ENCODE results near the gene USP20. TPM values are rescaled to one million over a fixed set of nuclear protein-coding genes. Genes with fewer than 3 reads are reported as not detected.
"Not testable (repeated sequence)": the region's sequence is repeated elsewhere in the genome, so short reads cannot be mapped to it uniquely, and the experiment has no call there.

USP20 gene
- polyA plus RNA-seq, 4 donors = 16.0 to 47.0 (median 20.4) TPM

DNA sequence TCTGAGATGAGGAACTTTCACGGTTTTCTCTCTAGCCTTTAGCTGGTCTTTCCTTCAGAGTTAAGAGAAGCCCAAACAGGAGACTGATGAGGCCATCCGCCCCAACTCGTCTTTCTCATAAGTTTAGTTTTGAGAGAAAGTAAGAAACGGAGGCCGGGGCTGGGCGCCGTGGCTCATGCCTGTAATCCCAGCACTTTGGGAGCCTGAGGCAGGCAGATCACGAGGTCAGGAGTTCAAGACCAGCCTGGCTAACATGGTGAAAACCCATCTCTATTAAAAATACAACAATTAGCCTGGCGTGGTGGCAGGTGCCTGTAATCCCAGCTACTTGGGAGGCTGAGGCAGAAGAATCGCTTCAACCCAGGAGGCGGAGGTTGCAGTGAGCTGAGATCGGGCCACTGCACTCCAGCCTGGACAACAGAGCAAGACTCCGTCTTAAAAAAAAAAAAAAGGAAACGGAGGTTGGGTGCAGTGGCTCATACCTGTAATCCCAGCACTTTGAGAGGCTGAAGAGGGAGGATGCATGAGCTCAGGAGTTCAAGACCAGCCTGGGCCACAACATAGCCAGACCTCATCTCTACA, 55.6 kb downstream of the USP20 start:
- FAIRE-seq; H3K27me3 ChIP-seq (ENCODE audit: control insufficient read depth in 3 of 3, insufficient read depth in 3 of 3, low read length in 3 of 3); H3K4me1 ChIP-seq (ENCODE audit: control insufficient read depth in 3 of 3, insufficient read depth in 2 of 3, low read depth in 1 of 3, low read length in 2 of 3); H3K9me3 ChIP-seq (ENCODE audit: control insufficient read depth in 2 of 2, insufficient read depth in 1 of 2, low read depth in 1 of 2, low read length in 1 of 2); DNase-seq: not testable (repeated sequence)
- peaks cover 0 to 27% (median 0%) of the 10 kb centered on the region in 3 donors for H3K36me3 ChIP-seq (ENCODE audit: control insufficient read depth in 3 of 3, insufficient read depth in 2 of 3, low read depth in 1 of 3, low read length in 3 of 3)
- H3K27ac ChIP-seq (ENCODE audit: low read depth in 1 of 3, low read length in 2 of 3) = peak overlapping the region in 2 of 3 donors; percentile 80 to 90
- H3K4me3 ChIP-seq (ENCODE audit: low read depth in 1 of 3, low read length in 3 of 3) = peak overlapping the region in 1 of 3 donors; percentile 43
- WGBS, 3 donors = 53 to 62% (median 54%) methylated on average over 14 of the region's 14 CpGs

DNA sequence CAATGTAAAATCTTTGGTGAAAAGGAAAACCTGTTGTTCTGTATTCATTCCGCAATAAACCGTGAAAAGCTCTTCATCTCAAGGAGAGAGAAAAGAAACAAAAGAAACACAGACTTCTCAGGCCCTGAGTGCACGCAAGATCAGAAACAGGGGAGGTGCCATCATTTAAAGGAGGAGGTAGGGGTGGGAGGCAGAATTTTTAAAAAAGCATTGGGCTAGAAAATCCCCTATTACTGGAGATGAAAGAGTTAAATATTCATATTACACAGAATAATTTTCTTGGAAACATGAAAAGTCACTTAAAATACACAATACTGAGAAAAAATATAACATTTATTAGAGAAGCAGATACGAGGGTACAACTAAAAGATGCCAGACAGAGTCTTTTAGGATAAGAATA, 56.3 kb downstream of the USP20 start:
- H3K4me1 ChIP-seq (ENCODE audit: control insufficient read depth in 3 of 3, insufficient read depth in 2 of 3, low read depth in 1 of 3, low read length in 2 of 3) = peaks cover 0 to 6% (median 1%) of the 10 kb centered on the region in 3 donors
- 55 to 73% (median 61%) methylated on average over 4 of the region's 4 CpGs for WGBS, 3 donors
- peaks cover 0 to 4% (median 0%) of the 10 kb centered on the region in 3 donors for H3K27me3 ChIP-seq (ENCODE audit: control insufficient read depth in 3 of 3, insufficient read depth in 3 of 3, low read length in 3 of 3)
- H3K4me3 ChIP-seq (ENCODE audit: low read depth in 1 of 3, low read length in 3 of 3) = no peak overlapping the region
- H3K36me3 ChIP-seq (ENCODE audit: control insufficient read depth in 3 of 3, insufficient read depth in 2 of 3, low read depth in 1 of 3, low read length in 3 of 3) = peaks cover 0 to 23% (median 0%) of the 10 kb centered on the region in 3 donors
- peak overlapping the region in 1 of 3 donors; percentile 40 for H3K27ac ChIP-seq (ENCODE audit: low read depth in 1 of 3, low read length in 2 of 3)
- FAIRE-seq (no peak), DNase-seq (no peak)
- no peaks in the 10 kb centered on the region for H3K9me3 ChIP-seq (ENCODE audit: control insufficient read depth in 2 of 2, insufficient read depth in 1 of 2, low read depth in 1 of 2, low read length in 1 of 2)

DNA sequence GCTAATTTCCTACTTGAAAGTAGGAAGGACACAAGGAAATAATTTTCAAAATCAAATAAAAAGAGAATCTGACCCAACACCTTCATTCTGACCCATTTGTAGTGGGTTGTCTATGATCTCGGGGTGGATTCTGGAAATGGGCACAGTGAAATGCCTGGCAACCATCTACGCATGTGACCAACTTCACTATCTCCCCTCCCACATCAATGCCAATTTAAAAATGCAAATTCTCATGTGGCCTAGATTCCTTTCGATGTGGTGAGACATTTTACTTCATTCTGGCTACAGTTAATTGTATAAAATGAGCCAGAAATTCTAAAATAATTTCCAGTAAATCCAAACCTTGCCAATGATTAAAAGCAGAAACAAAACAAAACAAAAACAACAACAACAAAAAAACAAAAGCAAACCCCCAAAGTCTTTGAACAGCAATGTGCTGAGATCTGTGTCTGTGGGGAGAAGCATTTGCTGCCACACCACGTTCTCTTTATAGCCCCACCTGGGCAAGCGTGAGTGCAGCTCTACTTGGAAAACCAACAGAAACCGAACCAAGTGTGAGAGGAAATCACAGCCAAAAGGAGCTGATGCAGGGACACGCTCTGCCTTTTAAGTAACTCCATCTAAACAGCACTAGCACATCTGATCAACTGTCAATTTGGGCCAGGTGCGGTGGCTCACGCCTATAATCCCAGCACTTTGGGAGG, 59.0 kb downstream of the USP20 start:
- Histone ChIP-seq H3K27ac (ENCODE audit: low read depth in 1 of 3, low read length in 2 of 3) (peak overlapping the region in 2 of 3 donors; percentile 28 to 43), H3K4me3 (ENCODE audit: low read depth in 1 of 3, low read length in 3 of 3) (no peak overlapping the region), H3K27me3 (ENCODE audit: control insufficient read depth in 3 of 3, insufficient read depth in 3 of 3, low read length in 3 of 3) (peaks cover 0 to 4% (median 0%) of the 10 kb centered on the region in 3 donors), H3K9me3 (ENCODE audit: control insufficient read depth in 2 of 2, insufficient read depth in 1 of 2, low read depth in 1 of 2, low read length in 1 of 2) (no peaks in the 10 kb centered on the region), H3K4me1 (ENCODE audit: control insufficient read depth in 3 of 3, insufficient read depth in 2 of 3, low read depth in 1 of 3, low read length in 2 of 3) (peaks cover 0 to 4% (median 0%) of the 10 kb centered on the region in 3 donors), H3K36me3 (ENCODE audit: control insufficient read depth in 3 of 3, insufficient read depth in 2 of 3, low read depth in 1 of 3, low read length in 3 of 3) (peaks cover 0 to 19% (median 2%) of the 10 kb centered on the region in 3 donors)
- 69 to 80% (median 73%) methylated on average over 9 of the region's 9 CpGs for WGBS, 3 donors
- FAIRE-seq (no peak), DNase-seq (no peak)

DNA sequence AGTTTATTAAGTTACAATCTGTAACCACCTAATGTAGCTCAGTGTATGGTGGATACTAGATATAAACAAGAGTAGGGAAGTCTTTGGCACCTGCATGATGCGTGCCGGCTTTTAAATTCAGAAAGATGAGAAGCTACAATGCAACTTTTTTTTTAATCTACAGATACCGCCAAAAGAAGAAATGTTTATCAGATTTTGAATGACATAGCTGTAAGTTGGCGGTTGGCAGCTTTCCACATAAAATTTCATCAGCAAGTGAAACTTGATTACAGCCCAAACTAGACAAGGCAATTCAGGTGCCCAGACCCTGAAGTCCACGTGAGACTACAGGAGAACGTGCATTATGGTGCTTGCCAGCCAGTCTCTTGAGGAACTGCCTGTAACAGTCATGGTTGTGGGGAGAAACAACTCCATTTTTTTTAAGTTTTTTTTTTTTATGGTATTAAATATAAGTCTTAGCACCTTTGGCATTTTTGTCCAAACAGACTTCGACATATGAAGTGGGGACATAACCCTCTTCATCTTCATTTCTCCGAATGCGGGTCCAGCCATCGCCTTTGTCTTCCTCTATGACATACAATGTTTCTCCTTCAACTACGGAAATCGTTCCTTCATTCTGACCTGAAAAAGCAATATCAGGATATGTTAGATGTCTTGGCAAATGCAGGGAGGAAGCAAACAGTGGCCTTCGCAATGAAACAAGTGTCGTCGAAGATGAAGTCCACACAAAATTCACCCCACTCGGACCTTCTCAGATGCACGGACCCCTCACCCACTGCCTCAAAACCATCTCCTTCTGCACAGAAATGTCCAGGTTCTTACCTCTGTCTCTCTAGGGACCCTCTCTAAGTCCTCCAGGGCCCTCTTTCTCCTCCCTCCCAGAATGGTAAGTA, 60.4 kb downstream of the USP20 start:
- Histone ChIP-seq H3K36me3 (ENCODE audit: control insufficient read depth in 3 of 3, insufficient read depth in 2 of 3, low read depth in 1 of 3, low read length in 3 of 3) (peaks cover 0 to 24% (median 4%) of the 10 kb centered on the region in 3 donors), H3K27me3 (ENCODE audit: control insufficient read depth in 3 of 3, insufficient read depth in 3 of 3, low read length in 3 of 3) (no peaks in the 10 kb centered on the region), H3K27ac (ENCODE audit: low read depth in 1 of 3, low read length in 2 of 3) (no peak overlapping the region), H3K4me3 (ENCODE audit: low read depth in 1 of 3, low read length in 3 of 3) (no peak overlapping the region), H3K4me1 (ENCODE audit: control insufficient read depth in 3 of 3, insufficient read depth in 2 of 3, low read depth in 1 of 3, low read length in 2 of 3) (peaks cover 0 to 4% (median 0%) of the 10 kb centered on the region in 3 donors), H3K9me3 (ENCODE audit: control insufficient read depth in 2 of 2, insufficient read depth in 1 of 2, low read depth in 1 of 2, low read length in 1 of 2) (no peaks in the 10 kb centered on the region)
- FAIRE-seq = no peak
- no peak for DNase-seq
- 81 to 87% (median 84%) methylated on average over 17 of the region's 17 CpGs for WGBS, 3 donors

DNA sequence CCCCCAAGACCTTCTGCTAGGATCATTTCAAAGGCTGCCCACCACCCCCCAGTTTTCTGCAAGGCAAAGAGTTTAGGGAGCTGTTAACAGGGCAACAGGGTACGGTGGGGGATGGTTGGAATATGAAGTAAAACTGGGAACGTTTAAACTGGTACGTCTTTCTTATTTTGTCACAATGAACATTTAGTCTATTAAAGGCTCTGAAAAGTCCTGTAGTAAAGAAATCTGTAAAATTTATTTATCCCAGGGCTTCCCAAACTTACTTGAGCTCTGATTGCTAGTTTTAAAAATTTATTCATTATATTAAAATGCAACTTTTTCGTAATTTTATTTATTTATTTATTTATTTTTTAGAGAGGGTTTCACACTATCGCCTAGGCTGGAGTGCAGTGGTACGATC, 62.0 kb downstream of the USP20 start:
- Histone ChIP-seq H3K4me3 (ENCODE audit: low read depth in 1 of 3, low read length in 3 of 3) (no peak overlapping the region), H3K27ac (ENCODE audit: low read depth in 1 of 3, low read length in 2 of 3) (no peak overlapping the region), H3K4me1 (ENCODE audit: control insufficient read depth in 3 of 3, insufficient read depth in 2 of 3, low read depth in 1 of 3, low read length in 2 of 3) (no peaks in the 10 kb centered on the region), H3K27me3 (ENCODE audit: control insufficient read depth in 3 of 3, insufficient read depth in 3 of 3, low read length in 3 of 3) (no peaks in the 10 kb centered on the region), H3K9me3 (ENCODE audit: control insufficient read depth in 2 of 2, insufficient read depth in 1 of 2, low read depth in 1 of 2, low read length in 1 of 2) (no peaks in the 10 kb centered on the region), H3K36me3 (ENCODE audit: control insufficient read depth in 3 of 3, insufficient read depth in 2 of 3, low read depth in 1 of 3, low read length in 3 of 3) (peaks cover 0 to 26% (median 4%) of the 10 kb centered on the region in 3 donors)
- WGBS, 3 donors = 89 to 95% (median 94%) methylated on average over 6 of the region's 6 CpGs
- FAIRE-seq = no peak
- no peak for DNase-seq

DNA sequence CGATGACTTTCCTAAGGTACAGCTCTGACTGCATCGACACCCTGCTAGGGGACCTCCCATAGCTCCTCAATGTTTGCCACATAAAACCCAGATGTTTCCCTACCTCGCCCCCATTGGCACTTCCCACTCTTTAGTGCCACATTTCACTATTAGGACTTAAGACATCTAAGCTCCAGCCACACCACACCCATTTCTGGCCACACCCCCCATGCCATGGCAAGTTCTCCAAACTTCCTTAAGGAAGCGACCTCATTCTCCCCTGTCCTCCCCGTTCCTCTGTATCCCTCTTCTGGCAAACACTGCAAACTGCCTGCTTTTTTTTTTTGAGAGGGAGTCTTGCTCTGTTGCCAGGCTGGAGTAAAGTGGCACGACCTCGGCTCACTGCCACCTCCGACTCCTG, 62.9 kb downstream of the USP20 start:
- DNase-seq (peak in 1 of 2 donors; percentile 19), FAIRE-seq (no peak)
- H3K4me3 ChIP-seq (ENCODE audit: low read depth in 1 of 3, low read length in 3 of 3) = no peak overlapping the region
- H3K9me3 ChIP-seq (ENCODE audit: control insufficient read depth in 2 of 2, insufficient read depth in 1 of 2, low read depth in 1 of 2, low read length in 1 of 2) = no peaks in the 10 kb centered on the region
- 62 to 73% (median 72%) methylated on average over 8 of the region's 8 CpGs for WGBS, 3 donors
- H3K27me3 ChIP-seq (ENCODE audit: control insufficient read depth in 3 of 3, insufficient read depth in 3 of 3, low read length in 3 of 3) = no peaks in the 10 kb centered on the region
- H3K36me3 ChIP-seq (ENCODE audit: control insufficient read depth in 3 of 3, insufficient read depth in 2 of 3, low read depth in 1 of 3, low read length in 3 of 3) = peaks cover 0 to 27% (median 4%) of the 10 kb centered on the region in 3 donors
- no peak overlapping the region for H3K27ac ChIP-seq (ENCODE audit: low read depth in 1 of 3, low read length in 2 of 3)
- H3K4me1 ChIP-seq (ENCODE audit: control insufficient read depth in 3 of 3, insufficient read depth in 2 of 3, low read depth in 1 of 3, low read length in 2 of 3) = no peaks in the 10 kb centered on the region

DNA sequence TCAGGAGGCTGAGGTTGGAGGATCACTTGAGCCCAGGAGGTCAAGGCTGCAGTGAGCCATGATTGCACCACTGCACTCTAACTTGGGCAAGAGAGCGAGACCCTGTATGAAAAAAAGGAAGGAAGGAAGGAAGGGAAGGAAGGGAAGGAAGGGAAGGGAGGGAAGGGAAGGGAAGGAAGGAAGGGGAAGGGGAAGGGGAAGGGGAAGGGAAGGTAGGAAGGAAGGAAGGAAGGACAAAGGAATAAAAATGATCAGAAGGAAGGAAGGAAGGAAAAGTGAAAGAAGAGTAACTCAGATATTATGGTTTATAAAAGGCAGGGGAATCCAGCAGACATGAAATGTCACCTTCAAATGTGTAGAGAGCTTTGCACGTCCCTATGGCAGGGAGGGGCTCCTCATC, 64.4 kb downstream of the USP20 start:
- 82 to 90% (median 84%) methylated on average over 2 of the region's 2 CpGs for WGBS, 3 donors
- Histone ChIP-seq H3K9me3 (ENCODE audit: control insufficient read depth in 2 of 2, insufficient read depth in 1 of 2, low read depth in 1 of 2, low read length in 1 of 2) (no peaks in the 10 kb centered on the region), H3K27me3 (ENCODE audit: control insufficient read depth in 3 of 3, insufficient read depth in 3 of 3, low read length in 3 of 3) (no peaks in the 10 kb centered on the region), H3K4me1 (ENCODE audit: control insufficient read depth in 3 of 3, insufficient read depth in 2 of 3, low read depth in 1 of 3, low read length in 2 of 3) (no peaks in the 10 kb centered on the region), H3K27ac (ENCODE audit: low read depth in 1 of 3, low read length in 2 of 3) (no peak overlapping the region), H3K4me3 (ENCODE audit: low read depth in 1 of 3, low read length in 3 of 3) (no peak overlapping the region), H3K36me3 (ENCODE audit: control insufficient read depth in 3 of 3, insufficient read depth in 2 of 3, low read depth in 1 of 3, low read length in 3 of 3) (peaks cover 0 to 29% (median 4%) of the 10 kb centered on the region in 3 donors)
- DNase-seq (no peak), FAIRE-seq (no peak)

Measured in small intestine (tissue), 7 donors.